ENCODE results near the gene TIPARP. TPM values are rescaled to one million over a fixed set of nuclear protein-coding genes. Genes with fewer than 3 reads are reported as not detected.
"Not testable (repeated sequence)": the region's sequence is repeated elsewhere in the genome, so short reads cannot be mapped to it uniquely, and the experiment has no call there.

Gene TIPARP
- total RNA-seq, 2 experiments from 2014 or later = 50.9 to 59.9 TPM

DNA sequence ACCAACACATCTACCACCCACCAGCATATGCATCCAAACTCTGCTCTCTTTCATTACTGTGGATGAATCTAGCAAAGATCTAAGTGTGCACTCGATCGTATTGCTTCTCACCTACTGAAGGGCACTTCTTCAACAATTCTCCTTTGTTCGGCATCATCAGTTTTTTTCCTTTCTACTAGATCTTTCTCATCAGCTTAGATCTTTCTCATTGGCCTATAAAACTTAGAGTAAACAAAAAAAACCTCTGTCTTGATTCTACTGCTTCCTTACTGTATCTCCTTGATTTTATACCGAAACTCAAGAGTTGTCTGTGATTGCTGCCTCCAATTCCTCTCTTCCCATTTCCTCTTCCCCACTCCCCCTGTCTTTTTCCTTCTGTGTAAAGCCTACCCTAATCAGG, 36.1 kb upstream of the TIPARP start:
- H3K9me3 Mint-ChIP-seq = no peaks in the 10 kb centered on the region
- DNase-seq (no peak), ATAC-seq (ENCODE audit: low read depth) (no peak)
- H3K27me3 Mint-ChIP-seq = no peaks in the 10 kb centered on the region
- peaks cover 9% of the 10 kb centered on the region for H3K4me1 Mint-ChIP-seq
- POLR2A ChIA-PET = no interaction called here
- H3K36me3 Mint-ChIP-seq = no peaks in the 10 kb centered on the region
- H3K27ac Mint-ChIP-seq = no peak overlapping the region
- no peak overlapping the region for H3K4me3 Mint-ChIP-seq

DNA sequence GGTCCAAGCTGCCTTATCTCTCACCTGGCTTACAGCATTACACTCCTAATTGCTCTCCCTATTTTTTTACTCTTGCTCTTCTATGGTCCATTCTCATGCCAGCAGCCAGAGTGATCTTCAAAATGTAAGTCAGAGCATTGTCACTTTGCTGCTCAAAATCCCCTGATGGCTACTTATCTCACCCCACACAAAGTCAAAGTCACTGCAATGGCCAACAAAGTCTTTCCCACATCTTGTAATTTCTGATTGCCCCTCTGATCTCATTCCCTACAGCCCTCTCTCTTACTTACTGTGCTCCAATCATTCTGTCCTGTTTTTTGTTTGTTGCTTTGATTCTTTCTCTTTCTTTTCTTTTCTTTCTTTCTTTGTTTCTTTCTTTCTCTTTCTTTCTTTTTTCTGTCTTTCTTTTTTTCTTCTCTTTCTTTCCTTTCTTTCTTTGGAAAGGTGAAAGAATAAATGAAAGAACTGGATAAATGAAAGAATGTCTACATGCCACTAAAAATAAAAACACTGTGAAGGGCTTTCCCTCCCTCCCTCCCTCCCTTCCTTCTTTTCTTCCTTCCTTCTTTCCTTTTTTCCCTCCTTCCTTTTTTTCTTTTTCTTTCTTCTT, 34.9 kb upstream of the TIPARP start:
- Mint-ChIP-seq H3K36me3 (no peaks in the 10 kb centered on the region), H3K4me3 (no peak overlapping the region), H3K27me3 (no peaks in the 10 kb centered on the region), H3K27ac (no peak overlapping the region), H3K4me1 (peaks cover 19% of the 10 kb centered on the region), H3K9me3 (no peaks in the 10 kb centered on the region)
- DNase-seq (no peak), ATAC-seq (ENCODE audit: low read depth) (no peak)
- POLR2A ChIA-PET = no interaction called here

DNA sequence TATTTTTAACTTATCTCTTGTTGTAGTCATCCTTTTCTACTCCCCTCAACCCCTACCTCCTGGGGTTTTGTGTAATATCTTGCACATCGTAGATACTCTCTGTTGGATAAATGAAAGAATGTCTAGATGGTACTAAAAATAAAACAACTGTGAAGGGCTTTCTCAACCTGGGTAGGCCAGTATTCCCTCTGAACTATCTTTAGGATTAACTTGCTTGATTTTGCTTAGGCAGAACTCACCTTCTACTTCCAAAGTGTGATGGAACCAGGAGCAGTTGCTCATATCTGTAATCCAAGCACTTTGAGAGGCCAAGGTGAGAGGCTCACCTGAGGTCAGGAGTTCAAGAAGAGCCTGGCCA, 32.8 kb upstream of the TIPARP start:
- no peak for DNase-seq
- POLR2A ChIA-PET = no interaction called here
- no peak overlapping the region for H3K4me3 Mint-ChIP-seq
- H3K27me3 Mint-ChIP-seq = no peaks in the 10 kb centered on the region
- peaks cover 22% of the 10 kb centered on the region for H3K4me1 Mint-ChIP-seq
- peaks cover under 1% of the 10 kb centered on the region for H3K9me3 Mint-ChIP-seq
- no peak for ATAC-seq (ENCODE audit: low read depth)
- H3K36me3 Mint-ChIP-seq = peaks cover 5% of the 10 kb centered on the region
- no peak overlapping the region for H3K27ac Mint-ChIP-seq

DNA sequence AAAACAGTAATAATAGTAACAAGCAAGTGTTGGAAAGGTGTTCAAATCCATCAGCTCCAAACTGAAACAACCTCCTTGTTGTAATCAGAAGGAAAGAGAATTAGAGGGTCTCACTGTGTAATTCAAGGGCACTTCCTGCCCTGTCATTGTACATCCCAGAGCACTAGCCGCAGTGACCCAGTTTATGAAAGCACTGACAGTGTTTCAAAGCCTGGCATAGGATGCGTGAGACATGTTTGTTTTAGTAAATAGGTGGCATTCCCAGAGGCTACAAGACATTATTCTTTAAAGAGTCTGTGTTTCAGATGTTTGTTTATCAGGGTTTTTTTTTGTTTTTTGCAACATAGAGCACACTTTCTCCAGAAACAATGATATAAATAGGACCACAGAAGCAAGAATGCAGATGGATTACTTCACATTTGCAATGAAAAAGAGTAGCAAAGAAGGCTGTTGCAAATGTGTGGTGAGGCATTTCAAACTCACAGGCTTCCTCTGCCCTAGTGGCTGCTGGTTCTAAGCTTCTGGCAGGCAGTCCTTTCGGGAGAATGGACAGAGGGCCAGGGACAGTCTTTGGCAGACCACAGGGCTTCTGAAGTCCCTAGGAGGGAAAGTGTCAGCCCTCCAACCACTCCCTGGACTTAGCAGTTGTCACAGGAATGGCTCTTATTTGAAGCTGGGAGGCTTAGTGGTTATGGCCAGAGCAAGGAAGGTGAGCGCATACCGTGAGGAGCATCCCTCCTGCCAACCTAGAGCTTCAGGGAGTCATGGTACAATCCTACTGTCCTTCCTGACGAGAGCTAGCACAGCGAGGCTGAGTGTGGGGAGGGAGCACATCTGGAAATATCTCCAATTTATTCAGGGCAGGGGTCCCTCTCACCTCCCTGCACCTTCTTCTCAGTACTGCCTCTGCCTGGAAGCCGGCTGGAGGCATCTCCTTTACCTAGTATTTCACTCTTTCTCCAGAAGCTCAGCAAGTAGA, 31.4 kb upstream of the TIPARP start:
- POLR2A ChIA-PET = interaction anchor here (1.0 to 2.5 kb wide), 9 partner anchors 20 to 491 kb away, joined by 3 to 19 read pairs (median 3); partner anchors contain the start of genes SSR3 and TIPARP
- H3K27me3 Mint-ChIP-seq = no peaks in the 10 kb centered on the region
- ATAC-seq (ENCODE audit: low read depth) = no peak
- H3K4me3 Mint-ChIP-seq = peak overlapping the region; percentile 73
- H3K27ac Mint-ChIP-seq = peak overlapping the region; percentile 89
- peaks cover 22% of the 10 kb centered on the region for H3K4me1 Mint-ChIP-seq
- DNase-seq = peak; percentile 35
- H3K9me3 Mint-ChIP-seq = peaks cover 5% of the 10 kb centered on the region
- H3K36me3 Mint-ChIP-seq = peaks cover 14% of the 10 kb centered on the region

DNA sequence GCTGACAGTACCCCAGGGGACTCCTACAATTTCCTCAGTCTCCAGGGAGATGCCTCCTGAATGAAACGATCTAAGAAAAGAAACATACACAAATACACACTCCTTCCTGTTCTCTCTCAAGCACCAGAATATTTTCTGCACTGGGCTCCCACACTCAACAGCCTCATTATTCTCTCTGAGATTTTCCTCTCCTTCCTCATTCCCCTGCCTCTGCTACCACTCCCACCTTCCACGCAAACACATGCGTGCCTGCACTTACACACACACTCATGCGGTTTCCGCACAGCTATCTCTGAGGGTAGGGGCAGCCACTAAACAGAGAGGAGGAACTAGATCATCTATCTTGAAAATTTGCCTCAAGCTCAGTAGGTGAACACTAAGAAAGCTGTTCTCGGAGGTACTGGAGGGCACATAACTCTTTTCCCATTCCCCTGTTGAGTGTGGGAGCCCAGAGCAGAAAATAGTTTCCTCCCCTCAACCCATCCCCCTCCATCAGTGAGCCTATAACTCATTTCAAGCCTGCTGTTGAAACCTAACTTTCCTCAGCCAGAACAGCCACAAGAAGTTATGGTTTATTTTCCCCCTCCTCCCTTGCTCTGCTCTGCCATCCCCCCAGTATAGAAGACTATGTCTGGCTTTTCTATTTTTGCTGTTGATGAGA, 30.5 kb upstream of the TIPARP start:
- Mint-ChIP-seq H3K4me1 (peaks cover 22% of the 10 kb centered on the region), H3K27me3 (no peaks in the 10 kb centered on the region), H3K36me3 (peaks cover 14% of the 10 kb centered on the region), H3K4me3 (peak overlapping the region; percentile 73), H3K27ac (peak overlapping the region; percentile 89), H3K9me3 (peaks cover 5% of the 10 kb centered on the region)
- POLR2A ChIA-PET = interaction anchor here (0.6 to 2.5 kb wide), 9 partner anchors 19 to 490 kb away, joined by 3 to 19 read pairs (median 5); partner anchors contain the start of genes SSR3 and TIPARP
- peak; percentile 62 for DNase-seq
- peak; percentile 89 for ATAC-seq (ENCODE audit: low read depth)

DNA sequence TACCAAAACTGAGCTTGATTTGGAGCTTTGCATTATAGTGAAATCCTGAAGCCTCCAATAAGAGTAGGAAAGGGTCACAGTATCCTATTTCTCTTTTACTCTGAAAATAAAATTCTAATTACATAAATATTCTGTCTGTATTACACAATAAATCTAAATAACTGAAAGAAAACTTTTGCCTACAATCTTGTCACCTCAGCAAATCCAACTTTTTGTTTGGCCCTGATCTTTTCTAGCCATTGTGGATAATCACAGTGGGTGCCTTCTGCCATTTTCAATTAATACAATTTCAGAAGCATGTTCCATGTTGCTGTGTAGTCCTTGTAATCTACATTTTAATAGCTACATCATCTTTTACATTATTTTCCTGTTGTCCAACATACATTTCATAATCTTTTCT, 29.4 kb upstream of the TIPARP start:
- Mint-ChIP-seq H3K4me1 (peaks cover 23% of the 10 kb centered on the region), H3K4me3 (no peak overlapping the region), H3K36me3 (peaks cover 14% of the 10 kb centered on the region), H3K27me3 (no peaks in the 10 kb centered on the region), H3K9me3 (peaks cover 6% of the 10 kb centered on the region), H3K27ac (no peak overlapping the region)
- no peak for DNase-seq
- no peak for ATAC-seq (ENCODE audit: low read depth)
- POLR2A ChIA-PET = interaction anchor here (0.5 to 2.5 kb wide), 2 partner anchors 19 to 121 kb away, joined by 5 to 11 read pairs; no protein-coding TSS in a partner anchor

DNA sequence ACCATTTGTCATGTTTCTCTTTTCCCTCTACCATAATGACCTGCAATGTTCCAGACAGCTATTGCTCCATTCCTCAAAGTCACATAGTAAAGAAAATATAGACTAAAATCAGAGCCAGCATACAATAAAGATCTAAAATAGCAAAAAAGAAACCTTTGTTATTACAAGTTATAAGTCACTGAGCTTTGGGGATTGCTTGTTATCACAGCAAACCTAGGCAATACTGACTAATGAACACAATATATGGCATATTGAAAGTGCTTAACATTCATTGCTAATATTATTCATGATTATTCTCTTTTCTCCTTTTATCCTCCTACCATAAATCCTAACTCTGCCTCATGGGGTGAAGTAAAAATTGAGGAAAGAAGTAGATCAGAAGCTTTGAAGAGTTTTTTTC, 27.4 kb upstream of the TIPARP start:
- Mint-ChIP-seq H3K27ac (no peak overlapping the region), H3K9me3 (peaks cover 6% of the 10 kb centered on the region), H3K4me3 (no peak overlapping the region), H3K27me3 (peaks cover 2% of the 10 kb centered on the region), H3K36me3 (peaks cover 14% of the 10 kb centered on the region), H3K4me1 (peaks cover 22% of the 10 kb centered on the region)
- ATAC-seq (ENCODE audit: low read depth) (no peak), DNase-seq (no peak)
- POLR2A ChIA-PET = interaction anchor here (0.6 to 1.2 kb wide), 2 partner anchors 26 to 122 kb away, joined by 4 to 5 read pairs; no protein-coding TSS in a partner anchor

DNA sequence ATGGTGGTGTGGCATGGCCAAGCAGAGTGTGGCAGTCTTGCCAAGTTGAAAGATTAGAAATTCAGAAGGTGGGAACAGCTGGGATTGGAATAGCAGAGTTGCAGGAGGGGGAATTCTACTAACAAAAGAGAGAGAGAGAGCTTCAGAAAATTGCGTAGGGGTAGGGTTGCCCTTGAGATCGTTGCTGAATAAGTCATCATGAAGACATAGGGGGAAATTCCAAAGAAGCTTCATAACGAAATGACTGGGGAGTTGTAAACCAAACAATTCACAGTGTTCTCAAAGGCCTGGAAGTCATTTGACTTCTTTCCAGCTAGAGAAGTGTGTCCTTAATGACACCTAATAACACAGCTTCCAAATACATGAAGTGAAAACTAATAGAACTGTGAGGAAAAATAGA, 26.3 kb upstream of the TIPARP start:
- ATAC-seq (ENCODE audit: low read depth) = no peak
- H3K9me3 Mint-ChIP-seq = peaks cover 6% of the 10 kb centered on the region
- H3K36me3 Mint-ChIP-seq = peaks cover 14% of the 10 kb centered on the region
- DNase-seq = no peak
- no peak overlapping the region for H3K27ac Mint-ChIP-seq
- peaks cover 2% of the 10 kb centered on the region for H3K27me3 Mint-ChIP-seq
- H3K4me1 Mint-ChIP-seq = peaks cover 16% of the 10 kb centered on the region
- no peak overlapping the region for H3K4me3 Mint-ChIP-seq
- POLR2A ChIA-PET = interaction anchor here (1.2 kb wide), 1 partner anchor 25 kb away, joined by 5 read pairs; no protein-coding TSS in a partner anchor

DNA sequence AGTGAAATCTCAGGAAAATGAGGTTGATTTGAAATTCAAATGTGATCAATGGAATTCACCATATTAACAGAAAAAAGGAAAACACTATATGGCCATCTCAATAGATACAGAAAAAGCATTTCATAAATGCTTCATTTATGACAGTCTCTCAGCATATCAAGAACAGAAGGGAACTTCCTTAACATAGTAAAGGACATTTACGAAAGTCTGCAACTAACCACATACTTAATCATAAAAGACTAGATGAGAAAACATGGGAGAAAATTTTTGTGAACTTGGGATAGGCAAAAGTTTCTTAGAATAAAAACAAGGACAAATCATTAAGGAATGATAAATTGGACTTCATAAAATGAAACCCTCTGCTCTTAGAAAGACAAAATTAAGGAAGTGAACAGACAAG, 24.7 kb upstream of the TIPARP start:
- H3K4me3 Mint-ChIP-seq = no peak overlapping the region

DNA sequence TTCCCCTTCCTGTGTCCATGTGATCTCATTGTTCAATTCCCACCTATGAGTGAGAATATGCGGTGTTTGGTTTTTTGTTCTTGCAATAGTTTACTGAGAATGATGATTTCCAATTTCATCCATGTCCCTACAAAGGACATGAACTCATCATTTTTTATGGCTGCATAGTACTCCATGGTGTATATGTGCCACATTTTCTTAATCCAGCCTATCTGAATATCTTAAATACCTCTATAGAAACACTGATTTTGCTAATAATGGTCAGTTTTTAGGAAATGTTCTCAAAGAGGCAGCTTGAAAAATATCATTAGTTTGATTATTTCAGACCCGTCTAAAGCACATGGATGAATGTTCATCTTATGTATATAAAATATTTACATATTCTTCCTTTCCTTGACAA, 21.7 kb upstream of the TIPARP start:
- H3K36me3 Mint-ChIP-seq; H3K27me3 Mint-ChIP-seq; ATAC-seq (ENCODE audit: low read depth); H3K27ac Mint-ChIP-seq; H3K4me1 Mint-ChIP-seq; POLR2A ChIA-PET; DNase-seq; H3K4me3 Mint-ChIP-seq; H3K9me3 Mint-ChIP-seq: not testable (repeated sequence)

More for the DNA sequence above, 24.7 kb upstream of the TIPARP start:
- peaks cover 2% of the 10 kb centered on the region for H3K27me3 Mint-ChIP-seq
- H3K27ac Mint-ChIP-seq = no peak overlapping the region
- ATAC-seq (ENCODE audit: low read depth) (no peak), DNase-seq (no peak)
- peaks cover 5% of the 10 kb centered on the region for H3K4me1 Mint-ChIP-seq
- peaks cover 6% of the 10 kb centered on the region for H3K9me3 Mint-ChIP-seq
- H3K36me3 Mint-ChIP-seq = peaks cover 14% of the 10 kb centered on the region
- POLR2A ChIA-PET = no interaction called here

DNA sequence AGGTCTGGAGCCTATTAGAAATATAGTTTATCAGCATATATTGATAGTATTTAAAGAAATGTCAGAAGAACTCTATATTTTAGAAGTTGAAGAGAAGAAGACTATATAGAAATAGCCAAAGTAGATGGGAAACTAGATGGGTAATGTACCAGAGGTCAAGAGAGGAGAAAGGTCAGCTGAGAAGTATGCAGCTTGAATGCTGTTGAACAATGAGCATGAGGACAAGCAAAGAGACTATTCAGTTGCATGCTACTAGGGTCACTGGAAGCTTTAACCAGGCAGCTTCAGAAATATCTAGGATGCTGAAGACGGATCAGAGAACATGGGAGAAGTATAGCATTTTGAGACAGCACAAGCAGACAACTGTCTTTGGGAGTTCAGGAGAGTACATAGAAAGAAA, 19.6 kb upstream of the TIPARP start:
- H3K9me3 Mint-ChIP-seq = no peaks in the 10 kb centered on the region
- ATAC-seq (ENCODE audit: low read depth) (no peak), DNase-seq (no peak)
- no peak overlapping the region for H3K27ac Mint-ChIP-seq
- H3K4me1 Mint-ChIP-seq = no peaks in the 10 kb centered on the region
- H3K4me3 Mint-ChIP-seq = no peak overlapping the region
- peaks cover 3% of the 10 kb centered on the region for H3K36me3 Mint-ChIP-seq
- POLR2A ChIA-PET = interaction anchor here (0.7 kb wide), 1 partner anchor 10 kb away, joined by 3 read pairs; no protein-coding TSS in a partner anchor
- H3K27me3 Mint-ChIP-seq = peaks cover 2% of the 10 kb centered on the region

DNA sequence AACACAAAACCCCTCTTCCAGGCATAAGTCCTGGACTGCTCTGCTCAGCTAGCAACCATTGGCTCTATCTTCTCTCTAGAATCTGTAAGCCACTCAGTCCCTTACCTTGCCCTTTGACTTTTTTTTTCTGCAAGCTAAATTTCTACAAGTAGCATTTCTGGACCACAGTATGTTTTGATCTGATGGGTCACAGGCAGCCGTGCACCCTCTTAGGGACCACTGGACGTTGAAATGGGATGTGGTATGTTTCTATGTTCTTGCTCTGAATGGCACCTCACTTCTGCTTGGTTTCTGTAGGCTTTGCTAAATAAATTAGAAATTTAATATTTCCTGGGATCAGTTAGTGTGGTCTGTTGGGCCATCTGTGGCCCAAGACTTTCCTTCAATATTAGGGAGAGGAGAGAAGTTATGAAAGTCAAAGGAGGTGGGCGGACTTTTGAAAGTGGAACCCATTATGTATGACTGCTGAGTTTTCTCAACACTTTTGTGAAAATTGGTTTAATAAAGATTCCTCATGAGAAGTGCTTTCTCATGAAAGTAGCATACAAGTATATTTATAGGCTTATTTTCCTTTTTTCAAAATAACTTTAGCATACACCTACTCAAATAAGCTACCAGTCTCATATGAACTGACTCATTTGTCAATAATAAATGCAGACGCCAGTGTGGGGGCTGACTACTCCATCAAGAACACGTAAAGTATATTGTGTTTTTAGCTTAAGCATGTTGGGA, 18.4 kb upstream of the TIPARP start:
- ATAC-seq (ENCODE audit: low read depth) = no peak
- Mint-ChIP-seq H3K27me3 (peaks cover 2% of the 10 kb centered on the region), H3K4me1 (no peaks in the 10 kb centered on the region), H3K9me3 (no peaks in the 10 kb centered on the region), H3K36me3 (peaks cover 3% of the 10 kb centered on the region), H3K4me3 (no peak overlapping the region), H3K27ac (no peak overlapping the region)
- DNase-seq = no peak
- POLR2A ChIA-PET = no interaction called here

DNA sequence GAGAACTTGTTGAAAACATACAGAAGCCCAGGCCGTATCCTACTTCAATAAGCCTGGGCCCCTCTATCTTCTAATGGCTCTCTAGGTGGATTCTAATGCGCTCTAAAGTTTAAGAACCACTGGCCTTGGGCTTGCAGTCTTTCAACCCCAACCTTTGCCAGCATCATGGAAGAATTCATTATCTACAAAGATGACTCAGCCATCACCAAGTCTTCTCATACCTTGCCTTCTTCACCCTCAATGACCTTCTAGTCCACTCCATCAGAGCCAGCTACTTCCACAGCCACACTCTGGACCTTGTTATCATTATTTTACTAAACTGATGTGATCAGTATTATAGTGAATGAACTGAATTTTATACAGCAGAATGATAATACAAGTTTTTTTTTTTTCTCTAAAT, 16.9 kb upstream of the TIPARP start:
- H3K36me3 Mint-ChIP-seq = peaks cover 6% of the 10 kb centered on the region
- DNase-seq (no peak), ATAC-seq (ENCODE audit: low read depth) (no peak)
- H3K4me1 Mint-ChIP-seq = peaks cover 9% of the 10 kb centered on the region
- no peaks in the 10 kb centered on the region for H3K9me3 Mint-ChIP-seq
- no peak overlapping the region for H3K27ac Mint-ChIP-seq
- no peak overlapping the region for H3K4me3 Mint-ChIP-seq
- H3K27me3 Mint-ChIP-seq = no peaks in the 10 kb centered on the region
- POLR2A ChIA-PET = no interaction called here

Measured in activated naive CD8-positive, alpha-beta T cell treated with anti-CD3 and anti-CD28 coated beads, Interleukin-2, amount 10 ng/mL, durations not matched to agents 7 days and 5 days (primary cell).